GM12878 (cell line): ENCODE measurements around the gene ADRB1. TPM values are rescaled to one million over a fixed set of nuclear protein-coding genes. Genes with fewer than 3 reads are reported as not detected.

Experiments
- ATAC-seq: fragments of 200-7000 bp; cut with Tn5 transposase; 3 replicates; pipeline ENCODE4 v1.9.1; 2020; ENCODE audit warnings: mild to moderate bottlenecking, moderate library complexity
- BruUV-seq: library from RNA; stranded (reverse); fragments of 400-500 nt; replicated peaks from 2 replicates; lab custom pipeline; 2021; lab: Mats Ljungman, UMichigan
- CTCF ChIA-PET: fragments of 300-600 bp; sonication (Branson Sonifier 250); formaldehyde crosslinking; extraction: SDS; loops from one replicate; lab custom pipeline; 2021; ENCODE audit warnings: inconsistent platforms; lab: Yijun Ruan, JAX
- POLR2A ChIA-PET: fragments of 350-600 bp; formaldehyde crosslinking; extraction: SDS; loops from one replicate; lab custom pipeline; 2021; ENCODE audit warnings: inconsistent platforms; lab: Charles Lee
- RAD21 ChIA-PET: fragments of 300-600 bp; sonication (Branson Sonifier 250); formaldehyde crosslinking; loops from one replicate; lab custom pipeline; 2023; ENCODE audit warnings: antibody characterized with exemption; ENCODE audit not compliant: unreplicated experiment; lab: Charles Lee
- SMC1A ChIA-PET: fragments of 300-600 bp; sonication (Branson Sonifier 250); formaldehyde crosslinking; loops from one replicate; lab custom pipeline; 2023; ENCODE audit not compliant: unreplicated experiment, uncharacterized antibody; lab: Charles Lee
- DNase-seq: peaks from one replicate; pipeline ENCODE4 v3.0.0-alpha.2; 2011; ENCODE audit warnings: low read depth, low spot score
- FAIRE-seq: peaks from 3 replicates; lab custom pipeline; 2011; peaks lifted over from hg19 to GRCh38; lab: Jason Lieb, UNC
- H2AFZ ChIP-seq: 2 replicates; pipeline ENCODE4 v1.6.0; 2011; ENCODE audit warnings: low read depth, low read length, control low read depth; ENCODE audit not compliant: control insufficient read depth
- H3K27ac ChIP-seq: 2 replicates; pipeline ENCODE4 v1.5.1; 2011; ENCODE audit warnings: control low read depth; ENCODE audit not compliant: control insufficient read depth, insufficient read depth
- H3K27me3 ChIP-seq, 2 experiments: replicated peaks in 1 of 2; 2 replicates each; pipeline versions ENCODE4 v1.6.0 to v1.6.1; 2011; ENCODE audit warnings: low read length in 1 of 2; ENCODE audit not compliant: control insufficient read depth in 2 of 2, insufficient read depth in 2 of 2
- H3K36me3 ChIP-seq, 2 experiments: 2 replicates each; pipeline ENCODE4 v1.5.1; 2011; ENCODE audit warnings: low read length in 1 of 2; ENCODE audit not compliant: control insufficient read depth in 2 of 2, insufficient read depth in 2 of 2
- H3K4me1 ChIP-seq: 2 replicates; pipeline ENCODE4 v1.6.1; 2011; ENCODE audit warnings: mild to moderate bottlenecking, low read length, moderate library complexity, mixed read lengths; ENCODE audit not compliant: control insufficient read depth, insufficient read depth
- H3K4me2 ChIP-seq: 2 replicates; pipeline ENCODE4 v1.6.0; 2011; ENCODE audit warnings: control low read depth; ENCODE audit not compliant: control insufficient read depth, insufficient read depth
- H3K4me3 ChIP-seq: fragments of 200-600 bp; sonication (generic); 2 replicates; pipeline ENCODE4 v1.5.1; 2016
- H3K79me2 ChIP-seq: 2 replicates; pipeline ENCODE4 v1.6.0; 2011; ENCODE audit warnings: low read length; ENCODE audit not compliant: control insufficient read depth, insufficient read depth
- H3K9ac ChIP-seq: 2 replicates; pipeline ENCODE4 v1.8.0; 2011; ENCODE audit warnings: low read length, control low read depth, mixed read lengths; ENCODE audit not compliant: control insufficient read depth, insufficient read depth
- H3K9me3 ChIP-seq: replicated peaks from 3 replicates; pipeline ENCODE4 v1.5.1; 2011; ENCODE audit warnings: mild to moderate bottlenecking, low read length; ENCODE audit not compliant: control insufficient read depth, insufficient read depth
- H4K20me1 ChIP-seq: 2 replicates; pipeline ENCODE4 v1.6.0; 2011; ENCODE audit not compliant: control insufficient read depth, insufficient read depth
- BCL11A ChIP-seq: IDR thresholded peaks from 2 replicates; pipeline ENCODE4 v1.6.1; 2011; ENCODE audit warnings: low read depth, low read length
- BHLHE40 ChIP-seq, 2 experiments: fragments of 450-650 bp in 1 of 2; IDR thresholded peaks; 2 replicates each; pipeline ENCODE4 v1.6.1; 2011 to 2017; ENCODE audit warnings: low read depth in 2 of 2, borderline replicate concordance in 1 of 2, improper control_type of control experiment in 1 of 2, low read length in 1 of 2, mild to moderate bottlenecking in 1 of 2
- BMI1 ChIP-seq: fragments of 450-650 bp; IDR thresholded peaks from 2 replicates; pipeline ENCODE4 v1.6.1; 2016; ENCODE audit warnings: mild to moderate bottlenecking, moderate library complexity, borderline replicate concordance
- CUX1 ChIP-seq: IDR thresholded peaks from 2 replicates; pipeline ENCODE4 v1.6.1; 2012; ENCODE audit warnings: improper control_type of control experiment, low read depth, low read length; ENCODE audit not compliant: insufficient replicate concordance
- GATAD2B ChIP-seq: fragments of 450-650 bp; conservative IDR thresholded peaks from 2 replicates; pipeline ENCODE4 v1.6.1; 2017; ENCODE audit warnings: low read depth, mild to moderate bottlenecking, moderate library complexity
- HCFC1 ChIP-seq: fragments of 150-350 bp; IDR thresholded peaks from 2 replicates; pipeline ENCODE4 v1.6.1; 2014; ENCODE audit warnings: low read length
- IKZF2 ChIP-seq, 2 experiments: fragments of 450-650 bp; IDR thresholded peaks; 2 replicates each; pipeline ENCODE4 v1.6.1; 2017; ENCODE audit warnings: mild to moderate bottlenecking in 2 of 2, moderate library complexity in 2 of 2
- NFYB ChIP-seq: IDR thresholded peaks from 2 replicates; pipeline ENCODE4 v1.6.1; 2011; ENCODE audit warnings: low read depth, mild to moderate bottlenecking, low read length, improper control_type of control experiment, moderate library complexity; ENCODE audit not compliant: insufficient read depth
- SIN3A ChIP-seq: IDR thresholded peaks from 2 replicates; pipeline ENCODE4 v1.6.1; 2012; ENCODE audit warnings: low read depth, low read length, improper control_type of control experiment
- SIX5 ChIP-seq: IDR thresholded peaks from 2 replicates; pipeline ENCODE4 v1.6.1; 2011; ENCODE audit warnings: mild to moderate bottlenecking, low read depth, low read length, moderate library complexity; ENCODE audit not compliant: severe bottlenecking
- STAT1 ChIP-seq: fragments of 450-650 bp; conservative IDR thresholded peaks from 2 replicates; pipeline ENCODE4 v1.6.1; 2014; ENCODE audit warnings: antibody characterized with exemption, mild to moderate bottlenecking
- STAT3 ChIP-seq: IDR thresholded peaks from 2 replicates; pipeline ENCODE4 v1.6.1; 2011; ENCODE audit warnings: low read depth, low read length, improper control_type of control experiment
- TCF7 ChIP-seq: IDR thresholded peaks from 2 replicates; pipeline ENCODE4 v1.6.1; 2014; ENCODE audit warnings: antibody characterized with exemption, borderline replicate concordance
- YBX1 ChIP-seq: fragments of 450-650 bp; IDR thresholded peaks from 2 replicates; pipeline ENCODE4 v1.6.1; 2016; ENCODE audit warnings: antibody characterized with exemption
- YY1 ChIP-seq: IDR thresholded peaks from 2 replicates; pipeline ENCODE4 v1.6.1; 2011; ENCODE audit warnings: low read depth, mild to moderate bottlenecking, low read length
- ZBTB11 ChIP-seq: fragments of 450-650 bp; formaldehyde crosslinking; IDR thresholded peaks from 2 replicates; pipeline ENCODE4 v1.5.0; 2022; ENCODE audit warnings: mild to moderate bottlenecking, missing genetic modification characterization
- WGBS: methylation state at CpG from one replicate; pipeline ENCODE4 v1.1.6; 2016; ENCODE audit warnings: low lambda C conversion rate; ENCODE audit not compliant: insufficient replicate concordance, insufficient coverage; ENCODE audit errors: missing lambda C conversion rate; 5-methylcytosine and 5-hydroxymethylcytosine counted together
- in situ Hi-C: fragments of 300-500 bp; cut with MboI; formaldehyde crosslinking; loops from 9 replicates; pipeline ENCODE4 v1.14.3; 2018; ENCODE audit warnings: mixed read lengths
- intact Hi-C: fragments of 100-400 bp; cut with micrococcal nuclease; formaldehyde crosslinking; loops from one replicate; pipeline ENCODE4 v1.14.2; 2022; ENCODE audit not compliant: unreplicated experiment
- polyA plus RNA-seq, 11 experiments: library from polyadenylated mRNA; depleted of rRNA in 4 of 11; unstranded in 6 of 11; stranded (reverse) in 5 of 11; fragments of >200 nt; fragmentation: Nextera tagmentation in 4 of 11; fragmentation: Illumina TruSeq in 1 of 11; extraction: Ambion mirVana in 4 of 11; extraction: Trizol in 1 of 11; gene quantifications; 1 replicate in 1 of 11; 2 replicates in 10 of 11; pipeline versions ENCODE4 v1.2.1 to v1.2.3, GENCODE V29; 2011 to 2016; ENCODE audit warnings: inconsistent platforms in 2 of 11, missing spikeins in 2 of 11, low read depth in 1 of 11
- total RNA-seq, 4 experiments: library from RNA; depleted of rRNA in 3 of 4; stranded (reverse); fragments of >200 nt in 3 of 4; fragmentation: Illumina TruSeq in 1 of 4; extraction: Trizol in 1 of 4; gene quantifications; 2 replicates each; pipeline versions ENCODE4 v1.2.1 to v1.2.3, GENCODE V29; 2013 to 2021

ADRB1 gene
- total and polyA plus RNA-seq, 10 of the 15 experiments (the other 5 are each of a cell fraction or from before 2014, with no cell fraction given), result 0.26 to 4.5 (median 1.1) TPM

GRCh38 chr10:114083040-114083439, 39.4 kb downstream of the ADRB1 start (continued):
- TF ChIP-seq CUX1, result no peak

GRCh38 chr10:114084215-114084614, 40.5 kb downstream of the ADRB1 start:
- Histone ChIP-seq H3K9me3 (no peaks in the 10 kb centered on the region; the same call in 2 of the 3 replicates), H3K79me2 (no peaks in the 10 kb centered on the region), H3K4me3 (no peak overlapping the region), H3K4me1 (no peaks in the 10 kb centered on the region; the same call in 1 of the 2 replicates), H2AFZ (no peak overlapping the region), H3K27me3 (no peaks in the 10 kb centered on the region), H3K9ac (no peak overlapping the region), H4K20me1 (no peaks in the 10 kb centered on the region), H3K4me2 (no peak overlapping the region), H3K36me3 (no peaks in the 10 kb centered on the region), H3K27ac (no peak overlapping the region)
- DNase-seq (no peak), FAIRE-seq (no peak), ATAC-seq (no peak)
- 38% methylated on average over 4 of the region's 4 CpGs for WGBS
- ChIA-PET CTCF (no interaction called here), RAD21 (no interaction called here), POLR2A (no interaction called here), SMC1A (interaction anchor here (1.6 kb wide), 1 partner anchor 12 kb away, joined by 4 read pairs; no protein-coding TSS in a partner anchor)
- no TSS peak for BruUV-seq
- in situ Hi-C loops (no loop called here), intact Hi-C loops (no loop called here)
- TF ChIP-seq YBX1 (no peak), BMI1 (no peak), GATAD2B (no peak), IKZF2 (IDR thresholded peaks at IDR 0.05) (no peak), STAT1 (no peak), SIX5 (no peak), TCF7 (no peak), BCL11A (no peak), BHLHE40 (IDR thresholded peaks at IDR 0.05; ENCODE audit: borderline replicate concordance in 1 of 2, low read depth in 2 of 2, low read length in 1 of 2) (no peak), ZBTB11 (CRISPR knock-in tag) (no peak), STAT3 (no peak), YY1 (no peak), NFYB (no peak), HCFC1 (no peak), SIN3A (no peak)
